ENCODE data around the gene SEC23IP.

SEC23IP gene

GRCh38 chr10:119940487-119940886 is 48.0 kb downstream of the SEC23IP start:
- no peak for DNase-seq (ENCODE audit: low spot score)

- DNase-seq (ENCODE audit: low spot score) = no peak
These were observed 50.4 kb downstream of the SEC23IP start for GRCh38 chr10:119942973-119943372.

GRCh38 chr10:119945805-119946204 is 53.3 kb downstream of the SEC23IP start:
- no peak for DNase-seq (ENCODE audit: low spot score)

GRCh38 chr10:119947300-119947699 is 54.8 kb downstream of the SEC23IP start:
- DNase-seq (ENCODE audit: low spot score) = peak; percentile 9

- DNase-seq (ENCODE audit: low spot score) = no peak
These were observed 64.9 kb downstream of the SEC23IP start for GRCh38 chr10:119957451-119957850.

- no peak for DNase-seq (ENCODE audit: low spot score)
These were observed 70.3 kb downstream of the SEC23IP start for GRCh38 chr10:119962837-119963236.

- no peak for DNase-seq (ENCODE audit: low spot score)
These were observed 74.5 kb downstream of the SEC23IP start for GRCh38 chr10:119967066-119967465.

GRCh38 chr10:119969609-119970008 is 77.1 kb downstream of the SEC23IP start:
- no peak for DNase-seq (ENCODE audit: low spot score)

GRCh38 chr10:119970107-119970506 is 77.6 kb downstream of the SEC23IP start:
- no peak for DNase-seq (ENCODE audit: low spot score)

GRCh38 chr10:119970963-119971362 is 78.4 kb downstream of the SEC23IP start:
- DNase-seq (ENCODE audit: low spot score) = no peak

GRCh38 chr10:119973281-119973680 is 80.8 kb downstream of the SEC23IP start:
- peak; percentile 65 for DNase-seq (ENCODE audit: low spot score)

- DNase-seq (ENCODE audit: low spot score) = no peak
These were observed 83.9 kb downstream of the SEC23IP start for GRCh38 chr10:119976421-119976820.

- DNase-seq (ENCODE audit: low spot score) = no peak
These were observed 88.6 kb downstream of the SEC23IP start for GRCh38 chr10:119980956-119981750.

GRCh38 chr10:119981826-119982225 is 89.3 kb downstream of the SEC23IP start:
- DNase-seq (ENCODE audit: low spot score) = no peak

GRCh38 chr10:119988333-119988732 is 95.8 kb downstream of the SEC23IP start:
- no peak for DNase-seq (ENCODE audit: low spot score)

- DNase-seq (ENCODE audit: low spot score) = no peak
These were observed 97.4 kb downstream of the SEC23IP start for GRCh38 chr10:119989966-119990365.

GRCh38 chr10:119991066-119991465 is 98.5 kb downstream of the SEC23IP start:
- no peak for DNase-seq (ENCODE audit: low spot score)

- DNase-seq (ENCODE audit: low spot score) = no peak
These were observed 99.3 kb downstream of the SEC23IP start for GRCh38 chr10:119991816-119992215.

Measured in NAMALWA (cell line).